CD4-positive, alpha-beta T cell treated with Interleukin-21 for 1 hour (primary cell): ENCODE results near the gene EAPP.
A peak's percentile ranks its signal among the peaks of the same experiment; 100 is the strongest.
"Not testable (repeated sequence)": the region's sequence is repeated elsewhere in the genome, so short reads cannot be mapped to it uniquely, and the experiment has no call there.

ENCODE experiments used
- DNase-seq: peaks from one replicate; pipeline ENCODE4 v3.0.0-alpha.2; 2020

The EAPP gene

GRCh38 chr14:34537677-34538009 is 1.9 kb downstream of the EAPP start:
- DNase-seq = no peak

GRCh38 chr14:34536951-34537676 is 2.4 kb downstream of the EAPP start:
- no peak for DNase-seq

GRCh38 chr14:34527591-34527990 is 11.9 kb downstream of the EAPP start:
- DNase-seq = no peak

GRCh38 chr14:34524216-34524615 is 15.3 kb downstream of the EAPP start:
- not testable (repeated sequence) for DNase-seq

GRCh38 chr14:34522496-34522895 is 17.0 kb downstream of the EAPP start:
- DNase-seq = no peak

GRCh38 chr14:34521071-34521470 is 18.4 kb downstream of the EAPP start:
- not testable (repeated sequence) for DNase-seq

- DNase-seq = not testable (repeated sequence)
These were observed 19.1 kb downstream of the EAPP start for GRCh38 chr14:34520304-34520970.

- DNase-seq = no peak
These were observed 31.6 kb downstream of the EAPP start for GRCh38 chr14:34507884-34508283.

- DNase-seq = no peak
These were observed 32.0 kb downstream of the EAPP start for GRCh38 chr14:34507459-34507858.

- DNase-seq = not testable (repeated sequence)
These were observed 34.4 kb downstream of the EAPP start for GRCh38 chr14:34505124-34505491.

GRCh38 chr14:34504027-34504426 is 35.5 kb downstream of the EAPP start:
- not testable (repeated sequence) for DNase-seq

- no peak for DNase-seq
These were observed 36.8 kb downstream of the EAPP start for GRCh38 chr14:34502545-34503225.

GRCh38 chr14:34502001-34502400 is 37.5 kb downstream of the EAPP start:
- DNase-seq = no peak

- no peak for DNase-seq
These were observed 38.4 kb downstream of the EAPP start for GRCh38 chr14:34501004-34501580.

- peak; percentile 14 for DNase-seq
These were observed 40.7 kb downstream of the EAPP start for GRCh38 chr14:34498684-34499412.

GRCh38 chr14:34496679-34497513 is 42.6 kb downstream of the EAPP start:
- DNase-seq = no peak

GRCh38 chr14:34496007-34496678 is 43.4 kb downstream of the EAPP start:
- DNase-seq = no peak

GRCh38 chr14:34489324-34489723 is 50.2 kb downstream of the EAPP start:
- DNase-seq = no peak

- no peak for DNase-seq
These were observed 51.0 kb downstream of the EAPP start for GRCh38 chr14:34488528-34488927.

GRCh38 chr14:34484726-34485125 is 54.8 kb downstream of the EAPP start:
- no peak for DNase-seq

GRCh38 chr14:34482463-34482862 is 57.0 kb downstream of the EAPP start:
- no peak for DNase-seq

GRCh38 chr14:34479694-34480093 is 59.8 kb downstream of the EAPP start:
- DNase-seq = no peak
